A673 (cell line): ENCODE data around the gene ADGRL3. TPM values are rescaled to one million over a fixed set of nuclear protein-coding genes. Genes with fewer than 3 reads are reported as not detected.

Source experiments
- BruUV-seq: library from RNA; stranded (reverse); fragments of 400-500 nt; replicated peaks from 2 replicates; lab custom pipeline; 2021; lab: Mats Ljungman, UMichigan
- CTCF ChIA-PET: fragments of 300-600 bp; sonication (Branson Sonifier 250); formaldehyde crosslinking; loops from one replicate; lab custom pipeline; 2022; ENCODE audit warnings: antibody characterized with exemption; lab: Charles Lee
- POLR2A ChIA-PET: fragments of 300-600 bp; sonication (Branson Sonifier 250); formaldehyde crosslinking; loops from one replicate; lab custom pipeline; 2022; ENCODE audit warnings: antibody characterized with exemption; ENCODE audit not compliant: low non-redundant PET; lab: Charles Lee
- DNase-seq: peaks from one replicate; pipeline ENCODE4 v3.0.0-alpha.2; 2015; ENCODE audit warnings: low spot score
- H3K27ac ChIP-seq: fragments of 200-600 bp; sonication (generic); 2 replicates; pipeline ENCODE4 v1.5.1; 2016; ENCODE audit warnings: mixed run types, low read depth, mild to moderate bottlenecking, mixed read lengths, antibody characterized with exemption, low read length; ENCODE audit not compliant: poor library complexity, severe bottlenecking
- H3K27me3 ChIP-seq: fragments of 200-600 bp; sonication (generic); replicated peaks from 2 replicates; pipeline ENCODE4 v1.6.1; 2017; ENCODE audit warnings: mixed run types, low read depth, mild to moderate bottlenecking, mixed read lengths, antibody characterized with exemption, low read length; ENCODE audit not compliant: insufficient read depth, poor library complexity
- H3K36me3 ChIP-seq: fragments of 200-600 bp; sonication (generic); 2 replicates; pipeline ENCODE4 v1.6.1; 2016; ENCODE audit warnings: mixed run types, mild to moderate bottlenecking, mixed read lengths, antibody characterized with exemption, low read length; ENCODE audit not compliant: insufficient read depth, poor library complexity, severe bottlenecking
- H3K4me1 ChIP-seq: fragments of 200-600 bp; sonication (generic); 2 replicates; pipeline ENCODE4 v1.6.1; 2017; ENCODE audit warnings: mixed run types, mild to moderate bottlenecking, mixed read lengths, antibody characterized with exemption, low read length; ENCODE audit not compliant: insufficient read depth, poor library complexity, severe bottlenecking
- H3K4me3 ChIP-seq: fragments of 200-600 bp; sonication (generic); 2 replicates; pipeline ENCODE4 v1.5.1; 2016; ENCODE audit warnings: low read depth, mixed run types, mild to moderate bottlenecking, mixed read lengths, low read length; ENCODE audit not compliant: poor library complexity, severe bottlenecking
- H3K9me3 ChIP-seq: fragments of 200-600 bp; sonication (generic); 2 replicates; pipeline ENCODE4 v1.6.1; 2016; ENCODE audit warnings: mixed run types, low read depth, mild to moderate bottlenecking, mixed read lengths, antibody characterized with exemption, low read length; ENCODE audit not compliant: poor library complexity, severe bottlenecking
- EZH2 ChIP-seq: fragments of 200-600 bp; sonication (generic); IDR thresholded peaks from 2 replicates; pipeline ENCODE4 v1.6.1; 2017; ENCODE audit warnings: borderline replicate concordance, low read depth, mild to moderate bottlenecking, mixed read lengths, antibody characterized with exemption, low read length; ENCODE audit not compliant: poor library complexity, severe bottlenecking
- intact Hi-C: fragments of 100-400 bp; cut with micrococcal nuclease; formaldehyde crosslinking; loops from one replicate; pipeline ENCODE4 v1.10.0; 2022; ENCODE audit not compliant: unreplicated experiment
- total RNA-seq: library from RNA; stranded (reverse); gene quantifications from 2 replicates; pipeline ENCODE4 v1.2.3, GENCODE V29; 2021
- TF ChIP-seq, protein P1 (sequence below): fragments of 300-800, 200-600 bp; sonication (generic); conservative IDR thresholded peaks from 2 replicates; pipeline ENCODE4 v1.5.1; 2017; ENCODE audit warnings: low read depth, mild to moderate bottlenecking, antibody characterized with exemption, low read length, moderate library complexity, mixed read lengths

The ADGRL3 gene
- total RNA-seq, 1 experiment from 2014 or later = not detected

DNA sequence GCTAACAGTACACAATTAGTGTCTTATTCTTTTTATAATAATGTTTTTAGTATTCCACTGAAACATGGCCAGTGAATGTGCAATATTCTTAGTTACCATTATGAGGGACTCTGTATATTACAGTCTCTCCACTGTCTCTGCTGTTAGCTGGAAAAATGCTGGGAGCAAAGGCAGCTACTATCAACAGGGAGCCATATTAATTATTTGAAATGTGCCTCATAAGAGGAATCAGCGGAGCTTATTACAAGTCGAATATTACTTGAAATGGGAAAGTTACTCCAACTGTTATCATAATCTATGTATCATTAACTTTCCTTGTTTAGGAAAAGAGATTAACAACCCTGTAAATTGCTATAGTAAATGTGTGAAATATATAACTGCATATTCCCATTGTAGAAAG lies 612.0 kb downstream of the ADGRL3 start:
- CTCF ChIA-PET = no interaction called here
- Histone ChIP-seq H3K4me3 (no peak overlapping the region), H3K36me3 (no peaks in the 10 kb centered on the region), H3K4me1 (no peaks in the 10 kb centered on the region), H3K27ac (no peak overlapping the region), H3K9me3 (no peaks in the 10 kb centered on the region), H3K27me3 (no peaks in the 10 kb centered on the region)
- BruUV-seq = no TSS peak
- DNase-seq = no peak
- intact Hi-C loops = no loop called here
- POLR2A ChIA-PET = no interaction called here
- no peak for TF ChIP-seq EZH2
- TF ChIP-seq, protein P1, sequence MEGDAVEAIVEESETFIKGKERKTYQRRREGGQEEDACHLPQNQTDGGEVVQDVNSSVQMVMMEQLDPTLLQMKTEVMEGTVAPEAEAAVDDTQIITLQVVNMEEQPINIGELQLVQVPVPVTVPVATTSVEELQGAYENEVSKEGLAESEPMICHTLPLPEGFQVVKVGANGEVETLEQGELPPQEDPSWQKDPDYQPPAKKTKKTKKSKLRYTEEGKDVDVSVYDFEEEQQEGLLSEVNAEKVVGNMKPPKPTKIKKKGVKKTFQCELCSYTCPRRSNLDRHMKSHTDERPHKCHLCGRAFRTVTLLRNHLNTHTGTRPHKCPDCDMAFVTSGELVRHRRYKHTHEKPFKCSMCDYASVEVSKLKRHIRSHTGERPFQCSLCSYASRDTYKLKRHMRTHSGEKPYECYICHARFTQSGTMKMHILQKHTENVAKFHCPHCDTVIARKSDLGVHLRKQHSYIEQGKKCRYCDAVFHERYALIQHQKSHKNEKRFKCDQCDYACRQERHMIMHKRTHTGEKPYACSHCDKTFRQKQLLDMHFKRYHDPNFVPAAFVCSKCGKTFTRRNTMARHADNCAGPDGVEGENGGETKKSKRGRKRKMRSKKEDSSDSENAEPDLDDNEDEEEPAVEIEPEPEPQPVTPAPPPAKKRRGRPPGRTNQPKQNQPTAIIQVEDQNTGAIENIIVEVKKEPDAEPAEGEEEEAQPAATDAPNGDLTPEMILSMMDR = no peak

DNA sequence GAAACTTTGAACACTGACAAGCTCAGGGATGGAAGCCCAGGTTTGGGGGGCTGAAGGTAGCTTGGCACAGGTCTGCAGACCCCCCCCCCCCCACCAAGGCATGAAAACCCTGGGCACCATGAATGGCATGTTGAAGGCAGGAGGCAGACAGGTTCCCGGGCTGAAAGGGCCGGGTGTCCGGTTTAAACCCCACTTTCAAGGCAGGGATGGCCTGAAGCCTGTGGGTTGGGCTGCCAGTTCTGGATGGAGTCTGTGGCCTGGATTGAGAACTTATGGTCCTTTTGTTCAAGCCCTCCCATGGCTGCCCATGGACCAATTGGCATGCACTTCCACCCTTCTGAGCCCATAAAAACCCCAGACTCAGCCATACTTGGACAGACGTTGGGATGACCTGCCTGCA lies 616.9 kb downstream of the ADGRL3 start:
- ChIA-PET CTCF (no interaction called here), POLR2A (no interaction called here)
- BruUV-seq = no TSS peak

DNA sequence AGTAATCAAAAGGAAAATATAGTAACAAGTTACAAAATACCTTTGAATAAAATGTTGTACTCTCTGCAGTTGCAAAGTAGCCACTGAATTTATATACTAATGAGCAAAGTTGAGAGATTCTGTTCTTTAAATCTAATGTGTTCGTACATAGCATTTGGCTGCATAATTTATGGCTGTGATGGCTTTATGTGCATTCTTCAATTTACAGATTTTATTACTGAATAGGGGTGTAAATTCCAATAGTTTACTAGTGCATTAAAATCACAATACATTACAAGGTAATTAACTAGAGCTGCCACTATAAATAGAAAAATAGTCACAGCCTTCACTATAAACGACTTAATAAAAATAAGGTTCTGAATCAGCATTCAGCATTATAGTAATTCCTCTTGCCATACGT lies 620.0 kb downstream of the ADGRL3 start:
- H3K4me1 ChIP-seq = no peaks in the 10 kb centered on the region
- no peak overlapping the region for H3K4me3 ChIP-seq
- H3K36me3 ChIP-seq = no peaks in the 10 kb centered on the region
- no peak overlapping the region for H3K27ac ChIP-seq
- no peak for DNase-seq
- no TSS peak for BruUV-seq
- intact Hi-C loops = no loop called here
- POLR2A ChIA-PET = no interaction called here
- no peaks in the 10 kb centered on the region for H3K27me3 ChIP-seq
- no peak for TF ChIP-seq EZH2
- TF ChIP-seq, protein P1 = no peak
- H3K9me3 ChIP-seq = no peaks in the 10 kb centered on the region
- CTCF ChIA-PET = no interaction called here

More for the DNA sequence above, 616.9 kb downstream of the ADGRL3 start:
- no peak for TF ChIP-seq EZH2
- TF ChIP-seq, protein P1 = no peak
- Histone ChIP-seq H3K36me3 (no peaks in the 10 kb centered on the region), H3K27me3 (no peaks in the 10 kb centered on the region), H3K27ac (no peak overlapping the region), H3K4me3 (no peak overlapping the region), H3K9me3 (no peaks in the 10 kb centered on the region), H3K4me1 (no peaks in the 10 kb centered on the region)
- no peak for DNase-seq
- intact Hi-C loops = no loop called here
